Vagina (tissue), 2 donors: ENCODE results near the gene KCNJ4. TPM values are rescaled to one million over a fixed set of nuclear protein-coding genes. Genes with fewer than 3 reads are reported as not detected.
"Not testable (repeated sequence)": the region's sequence is repeated elsewhere in the genome, so short reads cannot be mapped to it uniquely, and the experiment has no call there.

Source experiments
- DNase-seq, 2 donors: peaks; one replicate each; pipeline ENCODE4 v3.0.0-alpha.2; 2017; ENCODE audit errors: extremely low spot score in 2 of 2
- H3K27ac ChIP-seq: fragments of 200-600 bp; sonication (generic); one replicate; pipeline ENCODE4 v1.5.1; 2019
- H3K27me3 ChIP-seq: fragments of 200-600 bp; sonication (generic); one replicate; pipeline ENCODE4 v1.5.1; 2019
- H3K36me3 ChIP-seq, 2 donors: fragments of 200-600 bp; sonication (generic); one replicate each; pipeline ENCODE4 v1.5.1; 2017 to 2019
- H3K4me1 ChIP-seq: fragments of 200-600 bp; sonication (generic); one replicate; pipeline ENCODE4 v1.5.1; 2019
- H3K4me3 ChIP-seq, 2 donors: fragments of 200-600 bp; sonication (generic); 1 replicate in 1 of 2; 2 replicates in 1 of 2; pipeline ENCODE4 v1.5.1; 2016 to 2019
- H3K9me3 ChIP-seq: fragments of 200-600 bp; sonication (generic); one replicate; pipeline ENCODE4 v1.5.1; 2019
- POLR2A ChIP-seq, 2 donors: fragments of 450-650 bp; IDR thresholded peaks; one replicate each; pipeline ENCODE4 v1.6.1; 2017; ENCODE audit warnings: antibody characterized with exemption in 2 of 2, mild to moderate bottlenecking in 2 of 2, moderate library complexity in 2 of 2
- POLR2AphosphoS5 ChIP-seq, 2 donors: sonication (generic); formaldehyde crosslinking; IDR thresholded peaks; one replicate each; pipeline ENCODE4 v1.9.0; 2017; ENCODE audit warnings: antibody characterized with exemption in 2 of 2, mild to moderate bottlenecking in 2 of 2, low read depth in 1 of 2; ENCODE audit not compliant: insufficient read depth in 1 of 2
- intact Hi-C: fragments of 100-400 bp; cut with DNase I; formaldehyde crosslinking; loops from one replicate; pipeline ENCODE4 v1.15.1; 2023
- total RNA-seq: library from RNA; depleted of rRNA; stranded (reverse); fragments of >200 nt; gene quantifications from one replicate; pipeline ENCODE4 v1.2.3, GENCODE V29; 2016
- TF ChIP-seq, protein P1 (sequence below), 3 experiments: fragments of 450-650 bp in 2 of 3; fragments of 200-600 bp in 1 of 3; sonication (generic) in 1 of 3; IDR thresholded peaks; one replicate each; pipeline ENCODE4 v1.5.1; 2017 to 2019; ENCODE audit warnings: antibody characterized with exemption in 3 of 3, mild to moderate bottlenecking in 2 of 3, moderate library complexity in 2 of 3

The KCNJ4 gene
- total RNA-seq, 1 donor from 2014 or later, result not detected

GRCh38 chr22:38383417-38383816 lies 71.6 kb downstream of the KCNJ4 start:
- peaks cover 0 to 6% of the 10 kb centered on the region in 2 donors for H3K36me3 ChIP-seq
- H3K4me1 ChIP-seq, result no peaks in the 10 kb centered on the region
- no peak for DNase-seq
- H3K27ac ChIP-seq, result no peak overlapping the region
- H3K4me3 ChIP-seq, result no peak overlapping the region
- no peaks in the 10 kb centered on the region for H3K27me3 ChIP-seq
- TF ChIP-seq POLR2A (IDR thresholded peaks at IDR 0.05) (no peak), POLR2AphosphoS5 (IDR thresholded peaks at IDR 0.05; ENCODE audit: insufficient read depth in 1 of 2, low read depth in 1 of 2) (no peak)
- TF ChIP-seq, protein P1, sequence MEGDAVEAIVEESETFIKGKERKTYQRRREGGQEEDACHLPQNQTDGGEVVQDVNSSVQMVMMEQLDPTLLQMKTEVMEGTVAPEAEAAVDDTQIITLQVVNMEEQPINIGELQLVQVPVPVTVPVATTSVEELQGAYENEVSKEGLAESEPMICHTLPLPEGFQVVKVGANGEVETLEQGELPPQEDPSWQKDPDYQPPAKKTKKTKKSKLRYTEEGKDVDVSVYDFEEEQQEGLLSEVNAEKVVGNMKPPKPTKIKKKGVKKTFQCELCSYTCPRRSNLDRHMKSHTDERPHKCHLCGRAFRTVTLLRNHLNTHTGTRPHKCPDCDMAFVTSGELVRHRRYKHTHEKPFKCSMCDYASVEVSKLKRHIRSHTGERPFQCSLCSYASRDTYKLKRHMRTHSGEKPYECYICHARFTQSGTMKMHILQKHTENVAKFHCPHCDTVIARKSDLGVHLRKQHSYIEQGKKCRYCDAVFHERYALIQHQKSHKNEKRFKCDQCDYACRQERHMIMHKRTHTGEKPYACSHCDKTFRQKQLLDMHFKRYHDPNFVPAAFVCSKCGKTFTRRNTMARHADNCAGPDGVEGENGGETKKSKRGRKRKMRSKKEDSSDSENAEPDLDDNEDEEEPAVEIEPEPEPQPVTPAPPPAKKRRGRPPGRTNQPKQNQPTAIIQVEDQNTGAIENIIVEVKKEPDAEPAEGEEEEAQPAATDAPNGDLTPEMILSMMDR (IDR thresholded peaks at IDR 0.05), result no peak
- H3K9me3 ChIP-seq, result no peaks in the 10 kb centered on the region
- intact Hi-C loops, result no loop called here

DNA sequence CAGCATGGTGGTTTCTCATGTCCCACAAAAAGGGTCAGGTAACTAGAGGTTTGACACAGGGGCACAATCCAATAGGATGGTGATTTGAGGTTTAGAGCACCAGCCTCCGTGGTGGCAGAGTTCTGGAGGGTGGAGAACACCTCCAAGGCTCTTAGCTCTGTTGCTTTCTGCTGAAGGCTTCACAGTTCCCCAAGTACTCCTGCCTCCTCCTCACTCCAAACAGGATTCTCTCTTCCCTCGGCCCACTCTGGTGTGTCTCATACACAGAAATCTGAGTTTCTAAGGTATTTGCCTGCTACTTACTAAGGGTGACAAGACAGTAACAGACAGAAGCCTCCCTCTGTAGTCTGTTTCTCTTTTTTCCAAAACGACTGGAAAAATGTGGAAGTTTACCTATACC lies 73.6 kb downstream of the KCNJ4 start:
- H3K4me3 ChIP-seq, H3K27ac ChIP-seq, H3K9me3 ChIP-seq, H3K36me3 ChIP-seq, DNase-seq, intact Hi-C loops, H3K27me3 ChIP-seq, H3K4me1 ChIP-seq: not testable (repeated sequence)

Other genes with a start within 250 kb of the KCNJ4 start
- 50.8 TPM for gene TMEM184B, start 182.2 kb downstream of the KCNJ4 start, total RNA-seq
- gene CSNK1E, start 137.8 kb downstream of the KCNJ4 start, total RNA-seq, result 162 TPM
- 3.9 TPM for gene KDELR3, start 12.9 kb upstream of the KCNJ4 start, total RNA-seq
- gene DDX17, start 51.1 kb upstream of the KCNJ4 start, total RNA-seq, result 1,042 TPM
- gene DMC1, start 115.0 kb upstream of the KCNJ4 start, total RNA-seq, result 12.3 TPM
- 0.25 TPM for gene FAM227A, start 201.2 kb upstream of the KCNJ4 start, total RNA-seq
- gene CBY1, start 201.4 kb upstream of the KCNJ4 start, total RNA-seq, result 11.8 TPM
- gene TOMM22, start 226.8 kb upstream of the KCNJ4 start, total RNA-seq, result 21.1 TPM
- gene JOSD1, start 245.7 kb upstream of the KCNJ4 start, total RNA-seq, result 106 TPM